SK-MEL-5 (cell line): ENCODE measurements around the gene CNN3. TPM values are rescaled to one million over a fixed set of nuclear protein-coding genes. Genes with fewer than 3 reads are reported as not detected.
A peak's percentile ranks its signal among the peaks of the same experiment; 100 is the strongest.

Source experiments
- DNase-seq: peaks from one replicate; pipeline ENCODE4 v3.0.0-alpha.2; 2016; ENCODE audit warnings: low read depth, low spot score
- in situ Hi-C: cut with HindIII; loops from 2 replicates; pipeline ENCODE4 v1.10.0; 2016; ENCODE audit warnings: low sequenced_read_pairs, high pct_unique_total_duplicates, low pct_unique_long_range_greater_than_20kb
- total RNA-seq: library from RNA; depleted of rRNA; stranded (reverse); fragments of >200 nt; shearing (Covaris generic); gene quantifications from 2 replicates; pipeline ENCODE4 v1.2.3, GENCODE V29; 2014

Gene CNN3
- total RNA-seq, 1 experiment from 2014 or later: 87.8 TPM

DNA sequence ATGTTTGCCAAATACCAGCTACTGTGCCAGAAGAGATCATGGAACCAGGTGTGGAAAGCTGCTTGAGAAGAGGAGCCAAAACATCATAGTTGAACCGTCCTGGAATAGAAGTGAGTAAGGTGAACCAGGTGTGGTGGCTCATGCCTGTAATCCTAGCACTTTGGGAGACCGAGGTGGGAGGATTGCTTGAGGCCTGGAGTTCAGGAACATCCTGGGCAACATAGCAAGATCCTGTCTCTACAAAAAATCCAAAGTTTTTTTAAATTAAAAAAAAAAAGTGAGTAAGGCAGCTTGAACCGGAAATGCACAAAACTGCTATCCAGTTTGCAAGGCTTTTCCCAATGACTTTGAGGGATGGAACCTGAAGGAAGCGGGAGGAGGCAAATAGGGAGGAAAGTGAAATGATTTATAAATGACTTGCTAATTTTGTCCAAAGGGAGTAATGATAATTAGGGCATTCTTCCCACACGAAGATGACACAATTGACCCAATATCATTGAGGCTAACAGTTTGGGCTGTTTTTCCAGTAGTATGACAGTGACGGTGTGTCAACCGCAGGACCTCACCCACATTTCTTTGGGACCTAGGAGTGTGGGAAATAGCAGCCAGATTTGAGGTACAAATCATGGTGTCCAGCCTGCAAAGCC is 1.5 kb upstream of the CNN3 start:
- in situ Hi-C loops: no loop called here

GRCh38 chr1:94927405-94928175 is 680 bp upstream of the CNN3 start:
- DNase-seq: peak; percentile 41
- in situ Hi-C loops: no loop called here

More for the DNA sequence above, 1.5 kb upstream of the CNN3 start:
- no peak for DNase-seq

DNA sequence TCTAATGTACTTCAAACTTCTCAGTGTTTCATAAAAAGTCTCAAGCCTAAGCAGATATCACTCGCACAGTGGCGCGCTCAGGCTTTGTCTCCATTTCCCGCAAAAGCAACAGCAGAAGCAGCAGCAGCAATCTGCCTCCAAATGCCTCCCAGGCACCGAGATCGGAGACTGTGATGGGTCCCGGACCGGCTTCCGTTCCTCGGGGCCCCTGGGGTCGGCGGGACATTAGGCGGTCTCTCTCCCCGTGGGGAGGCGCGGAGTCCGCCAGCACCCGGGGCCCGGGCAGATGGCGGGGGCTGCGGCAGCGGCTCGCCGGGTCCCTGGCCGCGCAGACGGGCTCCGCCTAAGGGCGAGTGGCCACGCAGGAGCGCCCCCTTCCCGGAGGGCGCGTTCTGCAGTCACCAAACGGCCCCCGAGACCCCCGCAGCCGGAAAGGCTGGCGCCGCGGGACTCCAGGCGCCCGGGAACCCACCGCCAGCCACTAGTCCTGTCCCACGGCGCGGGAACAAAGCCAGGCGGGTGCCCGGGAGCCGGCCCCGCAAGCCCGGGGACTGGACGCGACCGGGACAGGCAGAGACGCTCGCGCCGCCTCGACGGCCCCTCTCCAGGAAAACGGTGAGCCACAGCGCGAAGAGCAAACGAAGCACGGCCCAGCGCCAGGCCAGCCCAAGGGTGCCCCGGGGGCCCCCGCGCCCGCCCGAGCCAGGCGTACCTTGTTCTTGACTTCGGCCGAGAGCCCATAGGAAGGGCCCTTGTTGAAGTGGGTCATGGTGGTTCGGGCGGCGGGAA is 590 bp downstream of the CNN3 start:
- in situ Hi-C loops: no loop called here
- DNase-seq: peak; percentile 38

DNA sequence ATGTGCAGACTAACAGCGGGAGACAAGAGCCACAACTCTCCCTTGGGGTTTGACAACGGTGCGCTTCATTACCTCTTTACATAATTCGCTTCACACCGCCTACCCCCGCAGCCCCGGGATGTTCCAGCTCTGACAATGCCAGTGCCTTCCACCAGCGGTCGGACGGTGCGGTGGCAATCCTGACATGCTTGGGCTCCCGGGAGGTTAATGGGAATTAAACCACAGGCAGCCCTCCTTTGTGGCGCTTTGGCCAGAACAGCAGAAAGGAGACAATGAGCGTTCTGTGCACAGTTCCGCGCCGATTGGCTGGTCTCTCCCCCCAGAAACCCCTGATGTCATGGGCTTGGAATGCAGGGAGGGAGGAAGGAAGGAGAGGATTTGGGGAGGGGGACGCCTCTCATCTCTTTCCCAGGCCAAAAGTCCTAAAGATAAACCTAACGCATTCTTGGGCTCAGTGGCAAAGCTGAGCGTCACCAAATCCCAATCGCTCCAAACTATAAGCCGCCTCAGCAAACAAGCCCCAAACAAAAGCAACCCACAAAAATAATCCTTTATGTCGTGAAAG is 1.3 kb downstream of the CNN3 start:
- in situ Hi-C loops: no loop called here
- peak; percentile 90 for DNase-seq

DNA sequence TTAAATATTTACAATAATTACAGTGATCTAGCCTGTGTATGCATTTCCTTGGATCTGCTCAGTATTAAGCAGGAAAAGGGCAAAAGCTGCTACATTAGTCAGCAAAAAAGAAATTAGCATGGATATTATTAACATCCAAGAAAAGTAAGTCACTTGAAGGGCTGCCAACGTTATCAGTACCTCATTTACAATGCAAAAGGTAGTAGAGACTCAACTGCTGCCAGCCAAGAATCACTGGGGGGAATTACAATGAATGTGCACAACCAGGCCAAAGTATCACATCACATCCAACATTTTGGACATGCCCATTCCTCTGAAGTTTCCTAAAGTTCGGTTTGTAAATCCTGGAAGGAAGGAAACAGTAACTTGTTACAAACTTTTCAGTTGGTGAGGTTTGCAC is 1.9 kb downstream of the CNN3 start:
- in situ Hi-C loops: no loop called here
- DNase-seq: no peak

DNA sequence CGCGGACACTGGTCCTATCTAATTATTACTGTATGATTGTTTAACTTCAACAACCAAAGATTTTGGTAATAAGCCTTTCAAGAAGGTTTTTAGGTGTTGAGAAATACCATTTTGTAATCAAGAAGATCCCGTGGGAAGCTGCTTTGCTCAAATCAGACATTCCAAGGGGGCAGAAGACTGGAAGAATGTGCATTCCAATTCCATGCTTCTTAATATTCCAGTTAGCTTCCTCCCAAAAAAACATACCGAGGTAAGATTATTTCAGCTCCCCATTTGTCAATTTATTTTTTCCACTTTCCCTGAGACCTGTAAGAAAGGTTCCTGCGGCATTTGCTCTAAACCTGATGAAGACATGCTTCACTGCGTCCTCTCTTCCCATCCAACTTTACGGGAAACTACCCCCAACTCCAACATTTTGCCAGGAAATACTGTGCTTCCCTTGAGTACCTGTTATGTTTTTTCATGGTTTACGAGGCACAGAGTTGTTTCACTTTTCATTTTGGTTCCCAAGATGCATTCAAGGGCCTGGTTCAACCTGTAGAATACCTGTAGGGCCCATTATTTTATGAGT is 4.1 kb downstream of the CNN3 start:
- no peak for DNase-seq
- in situ Hi-C loops: no loop called here

GRCh38 chr1:94921977-94922376 is 4.9 kb downstream of the CNN3 start:
- no peak for DNase-seq
- in situ Hi-C loops: no loop called here

- in situ Hi-C loops: no loop called here
- peak; percentile 38 for DNase-seq
These were observed 6.8 kb downstream of the CNN3 start for GRCh38 chr1:94920061-94920460.

- in situ Hi-C loops: no loop called here
- peak; percentile 48 for DNase-seq
These were observed 7.5 kb downstream of the CNN3 start for GRCh38 chr1:94919241-94920030.

DNA sequence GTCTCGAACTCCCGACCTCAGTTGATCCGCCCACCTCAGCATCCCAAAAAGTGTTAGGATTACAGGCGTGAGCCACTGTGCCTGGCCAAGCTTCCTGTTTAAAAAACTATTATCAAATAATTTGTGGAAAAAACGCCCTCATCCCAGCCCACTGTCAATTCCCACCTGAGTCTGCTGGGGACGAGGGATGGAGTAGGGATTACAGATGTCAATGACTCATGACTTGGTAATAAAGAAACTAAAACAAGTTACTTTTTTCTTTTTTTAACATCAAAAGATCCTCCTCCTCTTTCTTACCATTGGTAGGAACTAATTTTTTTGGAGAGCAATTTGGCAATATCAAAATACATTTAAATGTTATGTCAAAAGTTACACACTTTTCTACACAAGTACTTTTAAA is 9.7 kb downstream of the CNN3 start:
- in situ Hi-C loops: no loop called here
- no peak for DNase-seq

DNA sequence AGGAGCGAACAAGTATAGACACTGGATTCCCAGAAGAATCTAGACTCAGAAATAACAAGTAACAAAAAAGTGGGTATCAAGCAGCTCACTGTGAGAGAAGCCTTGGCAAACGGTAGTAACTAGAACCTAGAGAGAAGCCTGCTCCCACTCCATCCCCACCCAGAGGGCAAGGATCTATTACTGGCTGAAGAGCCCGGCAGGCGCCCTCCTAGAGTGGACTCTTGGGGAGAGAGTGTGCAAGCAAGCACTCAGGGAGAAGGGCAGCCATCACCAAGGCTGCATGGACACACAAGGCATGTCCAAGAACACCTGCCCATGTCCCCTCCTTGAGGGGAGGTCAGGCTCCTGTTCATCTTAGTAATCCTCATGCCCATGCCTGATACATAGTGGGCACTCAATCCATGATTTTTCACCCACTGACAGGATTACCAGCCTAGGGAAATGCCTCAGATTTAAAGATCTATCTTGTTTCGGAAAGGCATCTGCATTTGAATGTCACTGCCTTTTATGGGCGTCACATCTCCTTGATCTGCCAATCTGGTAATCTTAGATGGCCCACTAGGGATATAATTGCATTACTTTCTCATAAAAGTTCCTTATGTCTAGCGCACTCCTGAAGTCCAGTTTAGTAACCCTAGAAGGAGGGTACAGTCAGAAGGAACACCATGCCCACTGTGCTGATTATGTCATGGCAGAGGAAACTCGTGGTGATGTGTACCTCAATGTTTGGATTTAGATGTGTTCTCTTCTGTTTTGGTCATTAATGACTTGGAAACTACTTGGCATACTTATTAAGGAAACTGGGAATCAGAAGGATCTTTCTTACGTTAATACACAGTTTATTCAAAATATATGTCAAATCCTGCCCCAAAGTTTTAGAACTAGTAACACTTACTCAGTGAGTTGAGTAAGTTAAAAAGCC is 14.4 kb downstream of the CNN3 start:
- DNase-seq: no peak
- in situ Hi-C loops: no loop called here

DNA sequence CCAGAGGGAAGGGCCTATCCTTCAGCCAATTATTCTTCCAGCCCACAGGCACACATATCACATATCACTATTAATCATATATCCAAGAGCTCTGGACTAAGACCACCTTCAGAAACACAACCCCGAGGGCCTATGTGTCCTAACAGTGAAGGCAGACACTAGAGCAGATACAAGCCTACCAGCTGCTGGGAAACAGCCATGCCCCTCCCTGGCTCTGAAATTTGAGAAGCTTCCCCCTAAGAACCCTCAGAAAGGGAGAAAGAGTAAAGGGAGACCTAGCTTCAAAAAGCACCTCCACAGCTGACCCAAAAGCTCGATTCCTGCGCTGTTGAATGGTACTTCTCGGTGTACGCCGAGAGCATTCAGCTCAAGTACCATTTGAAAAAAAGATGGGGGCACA is 17.4 kb downstream of the CNN3 start:
- DNase-seq: no peak
- in situ Hi-C loops: no loop called here

DNA sequence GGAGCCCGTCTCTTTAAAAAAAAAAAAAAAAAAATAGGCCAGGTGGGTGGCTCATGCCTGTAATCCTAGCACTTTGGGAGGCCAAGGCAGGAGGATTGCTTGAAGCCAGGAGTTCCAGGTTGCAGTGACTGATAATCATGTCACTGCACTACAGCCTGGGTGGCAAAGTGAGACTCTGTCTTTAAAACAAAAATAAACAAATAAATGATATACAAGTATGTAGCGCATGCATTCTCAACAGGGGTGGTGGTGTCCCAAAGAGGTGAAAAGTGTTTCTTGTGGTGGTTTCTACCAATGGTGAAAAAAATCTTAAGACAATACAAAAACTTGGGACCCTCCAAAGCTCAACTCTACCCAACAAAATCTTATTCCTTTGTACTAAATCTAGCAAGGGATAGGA is 17.9 kb downstream of the CNN3 start:
- no peak for DNase-seq
- in situ Hi-C loops: no loop called here

GRCh38 chr1:94908190-94908589 is 18.7 kb downstream of the CNN3 start:
- DNase-seq: no peak
- in situ Hi-C loops: no loop called here

DNA sequence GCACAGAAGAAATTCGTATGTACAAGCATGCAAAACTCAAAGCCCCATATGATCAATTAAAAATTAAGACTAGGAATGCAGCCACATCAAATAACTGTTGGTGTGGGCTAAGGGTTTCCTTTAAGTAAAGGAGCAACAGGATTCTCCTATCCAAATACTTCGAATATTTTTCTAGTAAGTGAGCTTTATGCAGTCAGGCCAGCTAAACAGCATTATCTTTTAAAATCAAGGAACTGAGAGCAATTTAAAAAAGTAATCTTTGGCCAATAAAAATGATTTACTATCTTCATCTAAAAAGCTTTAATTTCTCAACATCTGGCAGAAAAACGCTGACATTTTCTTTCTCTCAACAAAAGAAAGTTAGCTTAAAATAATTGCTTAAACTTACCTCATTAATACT is 19.8 kb downstream of the CNN3 start:
- no peak for DNase-seq
- in situ Hi-C loops: no loop called here

- DNase-seq: no peak
- in situ Hi-C loops: no loop called here
These were observed 20.5 kb downstream of the CNN3 start for GRCh38 chr1:94906382-94906781.
